Endothelial cell of umbilical vein (primary cell): ENCODE measurements around the gene GPR17.

Experiments used
- CTCF ChIP-seq, 2 donors: IDR thresholded peaks; 1 replicate in 1 of 2; 2 replicates in 1 of 2; pipeline ENCODE4 v1.5.1; 2011; ENCODE audit warnings: low read length in 2 of 2, mild to moderate bottlenecking in 2 of 2, moderate library complexity in 2 of 2, control low read depth in 1 of 2, inconsistent platforms in 1 of 2, low read depth in 1 of 2; ENCODE audit not compliant: insufficient read depth in 1 of 2; ENCODE audit errors: extremely low read depth in 1 of 2
- EZH2 ChIP-seq: IDR thresholded peaks from 2 replicates; pipeline ENCODE4 v1.6.1; 2012; ENCODE audit warnings: borderline replicate concordance, low read depth, mild to moderate bottlenecking, moderate library complexity, low read length, inconsistent platforms; ENCODE audit not compliant: severe bottlenecking

GRCh38 chr2:127690696-127691095 is 44.7 kb downstream of the GPR17 start:
- no peak for TF ChIP-seq EZH2
- TF ChIP-seq CTCF (IDR thresholded peaks at IDR 0.05; ENCODE audit: extremely low read depth in 1 of 2, insufficient read depth in 1 of 2, low read depth in 1 of 2, low read length in 2 of 2) = no peak
